ENCODE data around the gene SLC12A4. TPM values are rescaled to one million over a fixed set of nuclear protein-coding genes. Genes with fewer than 3 reads are reported as not detected.

Gene SLC12A4
- total RNA-seq, 6 experiments from 2014 or later: 17.2 to 40.0 (median 21.9) TPM

GRCh38 chr16:67967183-67967957 is 1.1 kb downstream of the SLC12A4 start:
- H3K4me1 ChIP-seq: peaks cover 0 to 19% (median 2%) of the 10 kb centered on the region in 4 donors
- DNase-seq (no peak), ATAC-seq (no peak)
- TF ChIP-seq POLR2A (IDR thresholded peaks at IDR 0.05) (no peak), CTCF (IDR thresholded peaks at IDR 0.05) (no peak)
- WGBS (ENCODE audit: insufficient coverage, low coverage, low lambda C conversion rate, missing lambda C conversion rate): 32% methylated on average over 8 of the region's 18 CpGs
- no peaks in the 10 kb centered on the region for H3K9me3 ChIP-seq
- peak overlapping the region; percentile 79 to 91 (median 88) for H3K4me3 ChIP-seq
- peak overlapping the region; percentile 72 to 90 (median 76) for H3K27ac ChIP-seq
- H3K27me3 ChIP-seq: no peaks in the 10 kb centered on the region
- H3K36me3 ChIP-seq: peaks cover 0 to under 1% (median 0%) of the 10 kb centered on the region in 4 donors
- intact Hi-C loops (cut with DNase I): no loop called here

- TF ChIP-seq CTCF (IDR thresholded peaks at IDR 0.05) (no peak), POLR2A (IDR thresholded peaks at IDR 0.05) (no peak)
- Histone ChIP-seq H3K27ac (no peak overlapping the region), H3K36me3 (peaks cover 0 to 4% (median 0%) of the 10 kb centered on the region in 4 donors), H3K4me3 (peak overlapping the region; percentile 79 to 91 (median 88)), H3K9me3 (no peaks in the 10 kb centered on the region), H3K27me3 (no peaks in the 10 kb centered on the region), H3K4me1 (peaks cover 0 to 19% (median 2%) of the 10 kb centered on the region in 4 donors)
- WGBS (ENCODE audit: insufficient coverage, low coverage, low lambda C conversion rate, missing lambda C conversion rate): 14% methylated on average over 1 of the region's 3 CpGs
- no peak for DNase-seq
- intact Hi-C loops (cut with DNase I): no loop called here
- ATAC-seq: no peak
Observed at GRCh38 chr16:67966549-67967182, 1.8 kb downstream of the SLC12A4 start.

- intact Hi-C loops (cut with DNase I): no loop called here
- WGBS (ENCODE audit: insufficient coverage, low coverage, low lambda C conversion rate, missing lambda C conversion rate): 73% methylated on average over 3 of the region's 11 CpGs
Observed at GRCh38 chr16:67965668-67966548, 2.5 kb downstream of the SLC12A4 start.

More at GRCh38 chr16:67965668-67966548, 2.5 kb downstream of the SLC12A4 start:
- no peak overlapping the region for H3K4me3 ChIP-seq
- peaks cover 0 to 26% (median 5%) of the 10 kb centered on the region in 4 donors for H3K4me1 ChIP-seq
- TF ChIP-seq POLR2A (IDR thresholded peaks at IDR 0.05) (no peak), CTCF (IDR thresholded peaks at IDR 0.05) (no peak)
- no peaks in the 10 kb centered on the region for H3K27me3 ChIP-seq
- ATAC-seq (no peak), DNase-seq (no peak)
- H3K27ac ChIP-seq: no peak overlapping the region
- H3K36me3 ChIP-seq: peaks cover 0 to 4% (median 0%) of the 10 kb centered on the region in 4 donors
- H3K9me3 ChIP-seq: no peaks in the 10 kb centered on the region

Measured in right lobe of liver (tissue), 6 donors.